SK-N-SH (cell line): ENCODE measurements around the gene GVQW3. TPM values are rescaled to one million over a fixed set of nuclear protein-coding genes. Genes with fewer than 3 reads are reported as not detected.
A peak's percentile ranks its signal among the peaks of the same experiment; 100 is the strongest.

ENCODE experiments used
- CTCF ChIA-PET: fragments of 300-600, 350-600 bp; formaldehyde crosslinking; extraction: SDS; loops from one replicate; lab custom pipeline; 2021; lab: Yijun Ruan, JAX
- POLR2A ChIA-PET: fragments of 350-600 bp; sonication (Branson Sonifier 250); formaldehyde crosslinking; extraction: SDS; loops from one replicate; lab custom pipeline; 2020; ENCODE audit warnings: antibody characterized with exemption, inconsistent platforms; lab: Yijun Ruan, JAX
- DNase-seq: peaks from one replicate; pipeline ENCODE4 v3.0.0; 2012
- H2AFZ ChIP-seq: fragments of 200-600 bp; sonication (generic); 2 replicates; pipeline ENCODE4 v1.8.1; 2016; ENCODE audit warnings: antibody characterized with exemption, mild to moderate bottlenecking, low read depth
- H3F3A ChIP-seq: fragments of 200-600 bp; sonication (generic); replicated peaks from 2 replicates; pipeline ENCODE3; 2016; ENCODE audit warnings: antibody characterized with exemption, mild to moderate bottlenecking; ENCODE audit not compliant: insufficient read depth
- H3K27ac ChIP-seq, 2 experiments: fragments of 200-500 bp in 1 of 2; fragments of 200-600 bp in 1 of 2; sonication (Bioruptor generic) in 1 of 2; sonication (generic), shearing (Covaris generic) in 1 of 2; 2 replicates each; pipeline versions ENCODE4 v1.5.1 to v1.6.1; 2014 to 2016; ENCODE audit warnings: low read depth in 2 of 2, inconsistent platforms in 1 of 2, low read length in 1 of 2, mild to moderate bottlenecking in 1 of 2, mixed read lengths in 1 of 2
- H3K27me3 ChIP-seq: fragments of 200-600 bp; sonication (generic), shearing (Covaris generic); 2 replicates; pipeline ENCODE4 v1.6.1; 2016; ENCODE audit warnings: mixed run types; ENCODE audit not compliant: insufficient read depth
- H3K36me3 ChIP-seq, 2 experiments: fragments of 200-500 bp in 1 of 2; fragments of 200-600 bp in 1 of 2; sonication (Bioruptor generic) in 1 of 2; sonication (generic) in 1 of 2; replicated peaks in 1 of 2; 2 replicates each; pipeline versions ENCODE3 to v1.5.1; 2014 to 2016; ENCODE audit warnings: low read length in 1 of 2, mild to moderate bottlenecking in 1 of 2; ENCODE audit not compliant: insufficient read depth in 2 of 2, control insufficient read depth in 1 of 2
- H3K4me1 ChIP-seq, 2 experiments: fragments of 200-500 bp in 1 of 2; fragments of 200-600 bp in 1 of 2; sonication (Bioruptor generic) in 1 of 2; sonication (generic), shearing (Covaris generic) in 1 of 2; 2 replicates each; pipeline versions ENCODE4 v1.5.1 to v1.6.1; 2014 to 2016; ENCODE audit warnings: low read depth in 1 of 2, low read length in 1 of 2, mixed run types in 1 of 2; ENCODE audit not compliant: insufficient read depth in 2 of 2, control insufficient read depth in 1 of 2
- H3K4me2 ChIP-seq: fragments of 200-600 bp; sonication (generic), shearing (Covaris generic); 2 replicates; pipeline ENCODE4 v1.6.1; 2017; ENCODE audit warnings: mixed run types
- H3K4me3 ChIP-seq, 2 experiments: fragments of 200-500 bp in 1 of 2; fragments of 200-600 bp in 1 of 2; sonication (Bioruptor generic) in 1 of 2; sonication (generic), shearing (Covaris generic) in 1 of 2; 2 replicates each; pipeline versions ENCODE4 v1.5.1 to v1.8.1; 2014 to 2016; ENCODE audit warnings: low read depth in 2 of 2, inconsistent platforms in 1 of 2, low read length in 1 of 2, mild to moderate bottlenecking in 1 of 2, mixed read lengths in 1 of 2, moderate library complexity in 1 of 2
- H3K79me2 ChIP-seq: fragments of 200-600 bp; sonication (generic); 2 replicates; pipeline ENCODE4 v1.8.1; 2017; ENCODE audit warnings: mild to moderate bottlenecking; ENCODE audit not compliant: insufficient read depth
- H3K9ac ChIP-seq: fragments of 200-600 bp; sonication (generic); 2 replicates; pipeline ENCODE4 v1.6.1; 2017; ENCODE audit warnings: mixed run types
- H3K9me2 ChIP-seq: fragments of 200-600 bp; sonication (generic); 2 replicates; pipeline ENCODE4 v1.6.1; 2017; ENCODE audit warnings: mixed run types
- H3K9me3 ChIP-seq: fragments of 200-600 bp; sonication (generic); 2 replicates; pipeline ENCODE4 v1.6.1; 2017; ENCODE audit warnings: mixed run types, mild to moderate bottlenecking, moderate library complexity
- H4K20me1 ChIP-seq: fragments of 200-600 bp; sonication (generic); 2 replicates; pipeline ENCODE4 v1.6.1; 2017; ENCODE audit warnings: mild to moderate bottlenecking, mixed run types; ENCODE audit not compliant: insufficient read depth
- EP300 ChIP-seq, 2 experiments: IDR thresholded peaks; 2 replicates each; pipeline versions ENCODE4 v1.4.0 to v1.6.1; 2012; ENCODE audit warnings: borderline replicate concordance in 1 of 2, low read depth in 1 of 2, low read length in 1 of 2
- FOXJ3 ChIP-seq: sonication (generic); formaldehyde crosslinking; IDR thresholded peaks from 2 replicates; pipeline ENCODE4 v1.5.1; 2020; ENCODE audit warnings: mild to moderate bottlenecking, missing genetic modification reagents
- GABPA ChIP-seq: IDR thresholded peaks from 2 replicates; pipeline ENCODE4 v1.4.0; 2012; ENCODE audit warnings: low read depth, mild to moderate bottlenecking
- GATA2 ChIP-seq: sonication (generic); formaldehyde crosslinking; IDR thresholded peaks from 2 replicates; pipeline ENCODE4 v1.5.0; 2020; ENCODE audit warnings: mild to moderate bottlenecking, missing genetic modification reagents
- MXI1 ChIP-seq: IDR thresholded peaks from 2 replicates; pipeline ENCODE4 v1.6.1; 2012; ENCODE audit warnings: mild to moderate bottlenecking, low read depth, low read length, improper control_type of control experiment
- NFIC ChIP-seq: IDR thresholded peaks from 2 replicates; pipeline ENCODE4 v1.4.0; 2012; ENCODE audit warnings: borderline replicate concordance
- POLR2AphosphoS5 ChIP-seq: IDR thresholded peaks from 2 replicates; pipeline ENCODE4 v1.6.1; 2012; ENCODE audit warnings: low read depth, low read length
- RAD21 ChIP-seq: IDR thresholded peaks from 2 replicates; pipeline ENCODE4 v1.6.1; 2012; ENCODE audit warnings: mild to moderate bottlenecking, low read length
- RCOR1 ChIP-seq: fragments of 150-350 bp; IDR thresholded peaks from 2 replicates; pipeline ENCODE4 v1.6.1; 2017; ENCODE audit warnings: antibody characterized with exemption, low read length
- REST ChIP-seq: IDR thresholded peaks from 2 replicates; pipeline ENCODE4 v1.6.1; 2012; ENCODE audit warnings: mild to moderate bottlenecking, low read depth, low read length, moderate library complexity
- RXRA ChIP-seq: IDR thresholded peaks from 2 replicates; pipeline ENCODE4 v1.4.0; 2012; ENCODE audit warnings: low read depth, mild to moderate bottlenecking, borderline replicate concordance
- SMC3 ChIP-seq: IDR thresholded peaks from 2 replicates; pipeline ENCODE4 v1.6.1; 2012; ENCODE audit warnings: low read depth, low read length, improper control_type of control experiment
- TCF12 ChIP-seq: IDR thresholded peaks from 2 replicates; pipeline ENCODE4 v1.4.0; 2012
- TEAD4 ChIP-seq: IDR thresholded peaks from 2 replicates; pipeline ENCODE4 v1.4.0; 2012; ENCODE audit warnings: mild to moderate bottlenecking, borderline replicate concordance; ENCODE audit not compliant: insufficient read depth
- USF1 ChIP-seq: IDR thresholded peaks from 2 replicates; pipeline ENCODE4 v1.4.0; 2012; ENCODE audit warnings: low read depth, borderline replicate concordance
- USF2 ChIP-seq: fragments of 150-350 bp; IDR thresholded peaks from 2 replicates; pipeline ENCODE4 v1.6.1; 2017; ENCODE audit warnings: antibody characterized with exemption, low read length, low read depth, borderline replicate concordance
- ZBTB33 ChIP-seq: IDR thresholded peaks from 2 replicates; pipeline ENCODE4 v1.4.0; 2012; ENCODE audit warnings: low read depth, borderline replicate concordance
- WGBS: methylation state at CpG from one replicate; pipeline ENCODE4 v1.1.6; 2017; ENCODE audit warnings: low lambda C conversion rate; 5-methylcytosine and 5-hydroxymethylcytosine counted together
- polyA plus RNA-seq, 3 experiments: library from polyadenylated mRNA; depleted of rRNA; stranded (reverse); fragments of >200 nt; gene quantifications; 2 replicates each; pipeline ENCODE4 v1.2.3, GENCODE V29; 2012
- TF ChIP-seq, protein P1 (sequence below): IDR thresholded peaks from 2 replicates; pipeline ENCODE4 v1.4.0; 2012; ENCODE audit warnings: low read depth

The GVQW3 gene
- polyA plus RNA-seq, 1 of the 3 experiments (the other 2 are of a cell fraction): 2.3 TPM

DNA sequence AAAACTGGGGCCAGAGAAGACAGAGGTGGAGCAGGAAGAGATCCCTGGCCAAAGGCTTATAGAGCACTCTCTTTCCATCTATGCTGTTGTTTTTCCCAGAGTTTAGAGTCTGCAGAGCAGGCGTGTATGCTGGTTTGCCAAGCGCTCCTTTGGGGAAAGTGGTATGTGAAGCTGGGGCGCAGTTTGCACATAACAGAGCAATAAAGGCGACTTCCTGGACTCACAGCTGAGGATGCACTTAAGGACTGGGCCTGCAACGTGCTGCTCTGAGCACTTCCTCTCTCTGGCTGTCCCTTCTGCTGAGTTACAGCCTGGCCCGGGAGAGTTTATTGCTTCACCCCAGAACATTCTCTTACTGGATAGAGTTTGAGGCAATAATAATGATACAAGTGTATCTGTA, 41.9 kb upstream of the GVQW3 start (continued):
- TF ChIP-seq ZBTB33 (no peak), RXRA (no peak)

DNA sequence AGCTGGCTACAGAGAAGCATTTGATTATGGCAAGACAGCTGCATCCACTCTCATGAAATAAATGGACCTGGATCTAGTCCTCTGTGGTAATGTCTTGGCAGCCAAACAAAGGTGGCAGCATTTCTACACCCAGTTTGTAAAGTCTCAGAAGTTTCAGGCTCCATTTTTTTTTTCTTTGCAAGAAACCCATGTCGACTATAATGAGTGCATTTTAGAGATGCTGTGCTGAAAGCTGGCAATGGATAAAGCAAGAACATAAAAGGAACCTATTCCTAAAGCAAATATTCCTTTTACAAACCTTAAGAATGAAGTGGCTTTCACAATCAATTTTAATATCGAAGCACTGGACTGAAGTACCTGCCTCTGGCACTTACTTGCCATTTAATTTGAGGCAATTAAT, 33.7 kb upstream of the GVQW3 start:
- Histone ChIP-seq H3K9me2 (no peaks in the 10 kb centered on the region), H3K9ac (no peak overlapping the region), H3K4me3 (no peak overlapping the region), H3K4me2 (no peak overlapping the region), H3F3A (no peaks in the 10 kb centered on the region), H3K27ac (no peak overlapping the region), H3K4me1 (no peaks in the 10 kb centered on the region), H3K27me3 (no peaks in the 10 kb centered on the region), H2AFZ (no peak overlapping the region), H3K79me2 (no peaks in the 10 kb centered on the region), H3K36me3 (peaks cover 4 to 15% of the 10 kb centered on the region in 2 experiments), H3K9me3 (no peaks in the 10 kb centered on the region), H4K20me1 (no peaks in the 10 kb centered on the region)
- ChIA-PET CTCF (interaction anchor here (1.3 to 1.7 kb wide), 3 partner anchors 15 to 28 kb away, joined by 3 read pairs; no protein-coding TSS in a partner anchor), POLR2A (no interaction called here)
- no peak for DNase-seq
- WGBS: 59% methylated on average over 2 of the region's 2 CpGs
- TF ChIP-seq TCF12 (no peak), REST (no peak), RAD21 (peak; percentile 11; the same call in 1 of the 2 replicates)

DNA sequence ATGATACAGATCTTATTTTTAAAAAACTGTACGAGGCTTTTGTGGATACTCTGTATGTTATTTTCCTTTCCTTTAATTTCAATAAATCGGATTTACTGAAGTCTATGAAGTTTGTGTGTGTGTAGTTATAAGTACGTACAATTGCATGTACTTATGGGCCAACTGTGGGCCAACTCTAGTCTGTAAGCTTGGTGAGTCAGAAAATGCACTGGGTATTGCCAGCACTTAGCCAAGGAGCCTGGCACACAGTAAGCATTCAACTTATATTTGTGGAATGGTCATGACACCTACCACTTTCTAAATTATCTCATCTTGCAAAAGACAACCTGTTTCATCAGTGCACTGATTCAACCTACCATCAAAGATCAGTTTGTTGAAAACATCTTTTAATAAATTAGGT, 32.8 kb upstream of the GVQW3 start:
- CTCF ChIA-PET: interaction anchor here (1.2 to 1.3 kb wide), 3 partner anchors 19 to 139 kb away, joined by 3 read pairs; no protein-coding TSS in a partner anchor
- H3K36me3 ChIP-seq: peaks cover 6 to 18% of the 10 kb centered on the region in 2 experiments
- TF ChIP-seq GABPA (no peak), SMC3 (no peak), TEAD4 (no peak), POLR2AphosphoS5 (no peak), NFIC (no peak), MXI1 (no peak), USF1 (no peak), USF2 (no peak), EP300 (IDR thresholded peaks at IDR 0.05; ENCODE audit: borderline replicate concordance in 1 of 2, low read depth in 1 of 2, low read length in 1 of 2) (no peak), FOXJ3 (CRISPR knock-in tag) (no peak), GATA2 (CRISPR knock-in tag) (no peak), TCF12 (no peak), RCOR1 (no peak)
- TF ChIP-seq, protein P1, sequence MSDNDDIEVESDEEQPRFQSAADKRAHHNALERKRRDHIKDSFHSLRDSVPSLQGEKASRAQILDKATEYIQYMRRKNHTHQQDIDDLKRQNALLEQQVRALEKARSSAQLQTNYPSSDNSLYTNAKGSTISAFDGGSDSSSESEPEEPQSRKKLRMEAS: no peak

More for the DNA sequence above, 32.8 kb upstream of the GVQW3 start:
- Histone ChIP-seq H2AFZ (no peak overlapping the region), H3K27me3 (no peaks in the 10 kb centered on the region), H3K9ac (no peak overlapping the region), H3K4me2 (no peak overlapping the region), H4K20me1 (no peaks in the 10 kb centered on the region), H3K27ac (no peak overlapping the region), H3K4me3 (no peak overlapping the region), H3K9me3 (no peaks in the 10 kb centered on the region), H3K4me1 (no peaks in the 10 kb centered on the region), H3K79me2 (no peaks in the 10 kb centered on the region), H3K9me2 (no peaks in the 10 kb centered on the region), H3F3A (no peaks in the 10 kb centered on the region)
- DNase-seq: no peak
- 96% methylated on average over 3 of the region's 3 CpGs for whole genome bisulfite sequencing
- POLR2A ChIA-PET: no interaction called here
